WTC11 (cell line): ENCODE results near the gene CTNNBIP1. TPM values are rescaled to one million over a fixed set of nuclear protein-coding genes. Genes with fewer than 3 reads are reported as not detected.

Experiments
- ATAC-seq: fragments of 200-7000 bp; cut with Tn5 transposase; 2 replicates; pipeline ENCODE4 v1.10.0; 2021; ENCODE audit warnings: mild to moderate bottlenecking, moderate library complexity
- CTCF ChIA-PET: fragments of 300-600 bp; sonication (Branson Sonifier 250); formaldehyde crosslinking; loops from one replicate; lab custom pipeline; 2021; ENCODE audit warnings: antibody characterized with exemption; lab: Charles Lee
- POLR2A ChIA-PET: fragments of 350-600 bp; sonication (Branson Sonifier 250); formaldehyde crosslinking; loops from one replicate; lab custom pipeline; 2021; ENCODE audit warnings: antibody characterized with exemption; lab: Charles Lee
- DNase-seq: peaks from one replicate; pipeline ENCODE4 v3.0.0; 2021; ENCODE audit warnings: low spot score
- H3K27ac Mint-ChIP-seq: 2 replicates; pipeline ENCODE4 v1.8.0; 2021; ENCODE audit warnings: mixed read lengths
- H3K27me3 Mint-ChIP-seq: 2 replicates; pipeline ENCODE4 v1.8.0; 2021; ENCODE audit warnings: low read depth, mild to moderate bottlenecking, moderate library complexity, mixed read lengths
- H3K36me3 Mint-ChIP-seq: 2 replicates; pipeline ENCODE4 v1.8.0; 2021; ENCODE audit warnings: mixed read lengths
- H3K4me1 Mint-ChIP-seq: 2 replicates; pipeline ENCODE4 v1.8.0; 2022; ENCODE audit warnings: mixed read lengths
- H3K4me3 Mint-ChIP-seq: 2 replicates; pipeline ENCODE4 v1.8.0; 2021; ENCODE audit warnings: mild to moderate bottlenecking, moderate library complexity, mixed read lengths
- H3K9me3 Mint-ChIP-seq: 2 replicates; pipeline ENCODE4 v1.8.0; 2021; ENCODE audit warnings: mixed read lengths
- ARID4B ChIP-seq: sonication (generic); formaldehyde crosslinking; IDR thresholded peaks from 2 replicates; pipeline ENCODE4 v1.8.0; 2023; ENCODE audit warnings: missing genetic modification reagents, mild to moderate bottlenecking, borderline replicate concordance
- CREM ChIP-seq: sonication (generic); formaldehyde crosslinking; IDR thresholded peaks from 2 replicates; pipeline ENCODE4 v1.8.1; 2022; ENCODE audit warnings: mild to moderate bottlenecking, missing genetic modification reagents, moderate library complexity
- CTCF ChIP-seq: fragments of 200-600 bp; IDR thresholded peaks from 2 replicates; pipeline ENCODE4 v1.8.0; 2022; ENCODE audit warnings: antibody characterized with exemption
- E2F1 ChIP-seq: sonication (generic); formaldehyde crosslinking; IDR thresholded peaks from 2 replicates; pipeline ENCODE4 v1.8.0; 2022; ENCODE audit warnings: mild to moderate bottlenecking, missing genetic modification reagents
- EMX1 ChIP-seq: fragments of 250-450 bp; sonication (Bioruptor Pico); IDR thresholded peaks from 2 replicates; pipeline ENCODE4 v1.8.0; 2021; ENCODE audit warnings: mild to moderate bottlenecking
- FOXK1 ChIP-seq: sonication (generic); formaldehyde crosslinking; IDR thresholded peaks from 2 replicates; pipeline ENCODE4 v1.8.0; 2022; ENCODE audit warnings: mild to moderate bottlenecking, moderate library complexity, missing genetic modification reagents
- FOXP1 ChIP-seq: sonication (generic); formaldehyde crosslinking; IDR thresholded peaks from 2 replicates; pipeline ENCODE4 v1.8.0; 2022; ENCODE audit warnings: missing genetic modification reagents, mild to moderate bottlenecking, moderate library complexity, borderline replicate concordance
- GABPB1 ChIP-seq: sonication (generic); formaldehyde crosslinking; IDR thresholded peaks from 2 replicates; pipeline ENCODE4 v1.8.1; 2023; ENCODE audit warnings: mild to moderate bottlenecking, missing genetic modification reagents
- GRHL2 ChIP-seq: fragments of 250-450 bp; sonication (Bioruptor Pico); IDR thresholded peaks from 2 replicates; pipeline ENCODE4 v1.8.0; 2022; ENCODE audit warnings: mild to moderate bottlenecking, moderate library complexity; ENCODE audit not compliant: insufficient replicate concordance, severe bottlenecking
- TEAD4 ChIP-seq: sonication (generic); formaldehyde crosslinking; IDR thresholded peaks from 2 replicates; pipeline ENCODE4 v1.8.0; 2022; ENCODE audit warnings: mild to moderate bottlenecking, missing genetic modification reagents
- ZMAT4 ChIP-seq: fragments of 250-450 bp; sonication (Bioruptor Pico); IDR thresholded peaks from 2 replicates; pipeline ENCODE4 v1.9.0; 2021; ENCODE audit warnings: mild to moderate bottlenecking
- ZNF263 ChIP-seq: sonication (generic); formaldehyde crosslinking; IDR thresholded peaks from 2 replicates; pipeline ENCODE4 v1.8.1; 2022; ENCODE audit warnings: low read depth, mild to moderate bottlenecking, moderate library complexity, missing genetic modification reagents
- total RNA-seq: library from RNA; stranded (reverse); gene quantifications from 3 replicates; pipeline ENCODE4 v1.2.3, GENCODE V29; 2021
- TF ChIP-seq, protein P1 (sequence below): sonication (generic); formaldehyde crosslinking; IDR thresholded peaks from 2 replicates; pipeline ENCODE4 v1.8.0; 2022; ENCODE audit warnings: missing genetic modification reagents
- TF ChIP-seq, protein P2 (sequence below): sonication (generic); formaldehyde crosslinking; IDR thresholded peaks from 2 replicates; pipeline ENCODE4 v1.8.1; 2023; ENCODE audit warnings: mild to moderate bottlenecking, missing genetic modification reagents, moderate library complexity
- TF ChIP-seq, protein P3 (sequence below): sonication (generic); formaldehyde crosslinking; conservative IDR thresholded peaks from 2 replicates; pipeline ENCODE4 v1.8.1; 2022; ENCODE audit warnings: mild to moderate bottlenecking, missing genetic modification reagents
- TF ChIP-seq, protein P4 (sequence below): sonication (generic); formaldehyde crosslinking; IDR thresholded peaks from 2 replicates; pipeline ENCODE4 v1.8.1; 2022; ENCODE audit warnings: low read depth, missing genetic modification reagents, borderline replicate concordance
- TF ChIP-seq, protein P5 (sequence below): sonication (generic); formaldehyde crosslinking; IDR thresholded peaks from 2 replicates; pipeline ENCODE4 v1.8.1; 2022; ENCODE audit warnings: mild to moderate bottlenecking, missing genetic modification reagents, moderate library complexity, borderline replicate concordance

CTNNBIP1 gene
- total RNA-seq, 1 experiment from 2014 or later = 58.2 TPM

- H3K4me1 Mint-ChIP-seq = peaks cover 23% of the 10 kb centered on the region
- DNase-seq (peak; percentile 52), ATAC-seq (no peak)
- TF ChIP-seq, protein P1, sequence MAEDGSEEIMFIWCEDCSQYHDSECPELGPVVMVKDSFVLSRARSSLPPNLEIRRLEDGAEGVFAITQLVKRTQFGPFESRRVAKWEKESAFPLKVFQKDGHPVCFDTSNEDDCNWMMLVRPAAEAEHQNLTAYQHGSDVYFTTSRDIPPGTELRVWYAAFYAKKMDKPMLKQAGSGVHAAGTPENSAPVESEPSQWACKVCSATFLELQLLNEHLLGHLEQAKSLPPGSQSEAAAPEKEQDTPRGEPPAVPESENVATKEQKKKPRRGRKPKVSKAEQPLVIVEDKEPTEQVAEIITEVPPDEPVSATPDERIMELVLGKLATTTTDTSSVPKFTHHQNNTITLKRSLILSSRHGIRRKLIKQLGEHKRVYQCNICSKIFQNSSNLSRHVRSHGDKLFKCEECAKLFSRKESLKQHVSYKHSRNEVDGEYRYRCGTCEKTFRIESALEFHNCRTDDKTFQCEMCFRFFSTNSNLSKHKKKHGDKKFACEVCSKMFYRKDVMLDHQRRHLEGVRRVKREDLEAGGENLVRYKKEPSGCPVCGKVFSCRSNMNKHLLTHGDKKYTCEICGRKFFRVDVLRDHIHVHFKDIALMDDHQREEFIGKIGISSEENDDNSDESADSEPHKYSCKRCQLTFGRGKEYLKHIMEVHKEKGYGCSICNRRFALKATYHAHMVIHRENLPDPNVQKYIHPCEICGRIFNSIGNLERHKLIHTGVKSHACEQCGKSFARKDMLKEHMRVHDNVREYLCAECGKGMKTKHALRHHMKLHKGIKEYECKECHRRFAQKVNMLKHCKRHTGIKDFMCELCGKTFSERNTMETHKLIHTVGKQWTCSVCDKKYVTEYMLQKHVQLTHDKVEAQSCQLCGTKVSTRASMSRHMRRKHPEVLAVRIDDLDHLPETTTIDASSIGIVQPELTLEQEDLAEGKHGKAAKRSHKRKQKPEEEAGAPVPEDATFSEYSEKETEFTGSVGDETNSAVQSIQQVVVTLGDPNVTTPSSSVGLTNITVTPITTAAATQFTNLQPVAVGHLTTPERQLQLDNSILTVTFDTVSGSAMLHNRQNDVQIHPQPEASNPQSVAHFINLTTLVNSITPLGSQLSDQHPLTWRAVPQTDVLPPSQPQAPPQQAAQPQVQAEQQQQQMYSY (CRISPR knock-in tag) = peak; percentile 46; the same call in 1 of the 2 replicates
- TF ChIP-seq CTCF = peak; percentile 24; the same call in 1 of the 2 replicates
- TF ChIP-seq GRHL2 (CRISPR knock-in tag) = no peak
- no peaks in the 10 kb centered on the region for H3K36me3 Mint-ChIP-seq
- H3K27me3 Mint-ChIP-seq = peaks cover 29% of the 10 kb centered on the region
- no peaks in the 10 kb centered on the region for H3K9me3 Mint-ChIP-seq
- no peak overlapping the region for H3K27ac Mint-ChIP-seq
- no peak overlapping the region for H3K4me3 Mint-ChIP-seq
- POLR2A ChIA-PET = interaction anchor here (0.5 to 0.6 kb wide), 3 partner anchors 10 to 625 kb away, joined by 3 to 6 read pairs (median 5); no protein-coding TSS in a partner anchor
- CTCF ChIA-PET = interaction anchor here (0.8 to 3.3 kb wide), 23 partner anchors 8 to 105 kb away, joined by 3 to 33 read pairs (median 4); no protein-coding TSS in a partner anchor
Observed at GRCh38 chr1:9827558-9828185, 82.4 kb downstream of the CTNNBIP1 start.

DNA sequence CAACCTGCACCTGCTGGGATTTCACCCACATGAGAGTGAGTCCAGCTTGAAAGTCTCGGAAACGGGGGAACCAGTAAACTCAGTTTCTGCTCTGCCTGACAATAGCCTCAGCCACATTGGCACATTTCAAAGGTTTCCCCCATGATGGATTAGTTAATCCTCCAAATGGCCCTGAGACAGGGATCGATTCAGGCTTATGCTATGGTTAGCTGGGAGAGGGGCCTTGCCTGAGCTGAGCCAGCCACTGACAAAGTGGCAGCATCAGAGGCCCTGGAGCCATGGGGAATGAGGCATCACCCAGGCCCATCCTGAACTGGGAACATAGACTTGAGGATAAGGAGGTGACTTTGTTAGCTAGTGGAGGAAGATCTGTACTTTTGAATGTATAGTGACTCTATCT is 83.5 kb downstream of the CTNNBIP1 start:
- Mint-ChIP-seq H3K27ac (no peak overlapping the region), H3K4me1 (peaks cover 34% of the 10 kb centered on the region), H3K27me3 (peaks cover 34% of the 10 kb centered on the region), H3K9me3 (no peaks in the 10 kb centered on the region), H3K36me3 (no peaks in the 10 kb centered on the region), H3K4me3 (no peak overlapping the region)
- POLR2A ChIA-PET = interaction anchor here (0.7 kb wide), 1 partner anchor 944 kb away, joined by 4 read pairs; no protein-coding TSS in a partner anchor
- ATAC-seq (no peak), DNase-seq (no peak)
- CTCF ChIA-PET = interaction anchor here (1.4 to 3.3 kb wide), 6 partner anchors 16 to 103 kb away, joined by 4 to 33 read pairs (median 10); no protein-coding TSS in a partner anchor
- no peak for TF ChIP-seq FOXK1 (CRISPR knock-in tag)
- TF ChIP-seq CREM (CRISPR knock-in tag) = no peak
- no peak for TF ChIP-seq ZNF263 (CRISPR knock-in tag)
- no peak for TF ChIP-seq TEAD4
- no peak for TF ChIP-seq FOXP1 (CRISPR knock-in tag)
- TF ChIP-seq, protein P2, sequence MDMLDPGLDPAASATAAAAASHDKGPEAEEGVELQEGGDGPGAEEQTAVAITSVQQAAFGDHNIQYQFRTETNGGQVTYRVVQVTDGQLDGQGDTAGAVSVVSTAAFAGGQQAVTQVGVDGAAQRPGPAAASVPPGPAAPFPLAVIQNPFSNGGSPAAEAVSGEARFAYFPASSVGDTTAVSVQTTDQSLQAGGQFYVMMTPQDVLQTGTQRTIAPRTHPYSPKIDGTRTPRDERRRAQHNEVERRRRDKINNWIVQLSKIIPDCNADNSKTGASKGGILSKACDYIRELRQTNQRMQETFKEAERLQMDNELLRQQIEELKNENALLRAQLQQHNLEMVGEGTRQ (CRISPR knock-in tag) = no peak
- TF ChIP-seq EMX1 = no peak
- TF ChIP-seq, protein P3, sequence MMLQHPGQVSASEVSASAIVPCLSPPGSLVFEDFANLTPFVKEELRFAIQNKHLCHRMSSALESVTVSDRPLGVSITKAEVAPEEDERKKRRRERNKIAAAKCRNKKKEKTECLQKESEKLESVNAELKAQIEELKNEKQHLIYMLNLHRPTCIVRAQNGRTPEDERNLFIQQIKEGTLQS (CRISPR knock-in tag) = no peak
- no peak for TF ChIP-seq ZMAT4
- TF ChIP-seq, protein P4, sequence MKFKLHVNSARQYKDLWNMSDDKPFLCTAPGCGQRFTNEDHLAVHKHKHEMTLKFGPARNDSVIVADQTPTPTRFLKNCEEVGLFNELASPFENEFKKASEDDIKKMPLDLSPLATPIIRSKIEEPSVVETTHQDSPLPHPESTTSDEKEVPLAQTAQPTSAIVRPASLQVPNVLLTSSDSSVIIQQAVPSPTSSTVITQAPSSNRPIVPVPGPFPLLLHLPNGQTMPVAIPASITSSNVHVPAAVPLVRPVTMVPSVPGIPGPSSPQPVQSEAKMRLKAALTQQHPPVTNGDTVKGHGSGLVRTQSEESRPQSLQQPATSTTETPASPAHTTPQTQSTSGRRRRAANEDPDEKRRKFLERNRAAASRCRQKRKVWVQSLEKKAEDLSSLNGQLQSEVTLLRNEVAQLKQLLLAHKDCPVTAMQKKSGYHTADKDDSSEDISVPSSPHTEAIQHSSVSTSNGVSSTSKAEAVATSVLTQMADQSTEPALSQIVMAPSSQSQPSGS = no peak
- TF ChIP-seq ARID4B (CRISPR knock-in tag) = no peak
- no peak for TF ChIP-seq GABPB1 (CRISPR knock-in tag)
- TF ChIP-seq E2F1 = no peak
- TF ChIP-seq, protein P5, sequence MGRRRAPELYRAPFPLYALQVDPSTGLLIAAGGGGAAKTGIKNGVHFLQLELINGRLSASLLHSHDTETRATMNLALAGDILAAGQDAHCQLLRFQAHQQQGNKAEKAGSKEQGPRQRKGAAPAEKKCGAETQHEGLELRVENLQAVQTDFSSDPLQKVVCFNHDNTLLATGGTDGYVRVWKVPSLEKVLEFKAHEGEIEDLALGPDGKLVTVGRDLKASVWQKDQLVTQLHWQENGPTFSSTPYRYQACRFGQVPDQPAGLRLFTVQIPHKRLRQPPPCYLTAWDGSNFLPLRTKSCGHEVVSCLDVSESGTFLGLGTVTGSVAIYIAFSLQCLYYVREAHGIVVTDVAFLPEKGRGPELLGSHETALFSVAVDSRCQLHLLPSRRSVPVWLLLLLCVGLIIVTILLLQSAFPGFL (CRISPR knock-in tag) = no peak
